Measurements from ENCODE around the gene EPB41L2.
"Not testable (repeated sequence)": the region's sequence is repeated elsewhere in the genome, so short reads cannot be mapped to it uniquely, and the experiment has no call there.

EPB41L2 gene

GRCh38 chr6:130991422-130992137 is 71.5 kb downstream of the EPB41L2 start:
- TF ChIP-seq, protein P1, sequence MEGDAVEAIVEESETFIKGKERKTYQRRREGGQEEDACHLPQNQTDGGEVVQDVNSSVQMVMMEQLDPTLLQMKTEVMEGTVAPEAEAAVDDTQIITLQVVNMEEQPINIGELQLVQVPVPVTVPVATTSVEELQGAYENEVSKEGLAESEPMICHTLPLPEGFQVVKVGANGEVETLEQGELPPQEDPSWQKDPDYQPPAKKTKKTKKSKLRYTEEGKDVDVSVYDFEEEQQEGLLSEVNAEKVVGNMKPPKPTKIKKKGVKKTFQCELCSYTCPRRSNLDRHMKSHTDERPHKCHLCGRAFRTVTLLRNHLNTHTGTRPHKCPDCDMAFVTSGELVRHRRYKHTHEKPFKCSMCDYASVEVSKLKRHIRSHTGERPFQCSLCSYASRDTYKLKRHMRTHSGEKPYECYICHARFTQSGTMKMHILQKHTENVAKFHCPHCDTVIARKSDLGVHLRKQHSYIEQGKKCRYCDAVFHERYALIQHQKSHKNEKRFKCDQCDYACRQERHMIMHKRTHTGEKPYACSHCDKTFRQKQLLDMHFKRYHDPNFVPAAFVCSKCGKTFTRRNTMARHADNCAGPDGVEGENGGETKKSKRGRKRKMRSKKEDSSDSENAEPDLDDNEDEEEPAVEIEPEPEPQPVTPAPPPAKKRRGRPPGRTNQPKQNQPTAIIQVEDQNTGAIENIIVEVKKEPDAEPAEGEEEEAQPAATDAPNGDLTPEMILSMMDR (IDR thresholded peaks at IDR 0.05), result no peak
- Histone ChIP-seq H3K36me3 (no peaks in the 10 kb centered on the region), H3K9me3 (peaks cover 3% of the 10 kb centered on the region)

GRCh38 chr6:130987539-130987938 is 75.5 kb downstream of the EPB41L2 start:
- H3K9me3 ChIP-seq; H3K27ac ChIP-seq; H3K36me3 ChIP-seq; H3K4me3 ChIP-seq (ENCODE audit: low read depth in 1 of 2, low read length in 1 of 2); H3K27me3 ChIP-seq; H3K4me1 ChIP-seq (ENCODE audit: control insufficient read depth in 1 of 2, insufficient read depth in 1 of 2, low read depth in 1 of 2, low read length in 1 of 2): not testable (repeated sequence)

More at GRCh38 chr6:130991422-130992137, 71.5 kb downstream of the EPB41L2 start:
- Histone ChIP-seq H3K4me1 (ENCODE audit: control insufficient read depth in 1 of 2, insufficient read depth in 1 of 2, low read depth in 1 of 2, low read length in 1 of 2) (no peaks in the 10 kb centered on the region), H3K27ac (no peak overlapping the region), H3K27me3 (no peaks in the 10 kb centered on the region), H3K4me3 (ENCODE audit: low read depth in 1 of 2, low read length in 1 of 2) (no peak overlapping the region)

DNA sequence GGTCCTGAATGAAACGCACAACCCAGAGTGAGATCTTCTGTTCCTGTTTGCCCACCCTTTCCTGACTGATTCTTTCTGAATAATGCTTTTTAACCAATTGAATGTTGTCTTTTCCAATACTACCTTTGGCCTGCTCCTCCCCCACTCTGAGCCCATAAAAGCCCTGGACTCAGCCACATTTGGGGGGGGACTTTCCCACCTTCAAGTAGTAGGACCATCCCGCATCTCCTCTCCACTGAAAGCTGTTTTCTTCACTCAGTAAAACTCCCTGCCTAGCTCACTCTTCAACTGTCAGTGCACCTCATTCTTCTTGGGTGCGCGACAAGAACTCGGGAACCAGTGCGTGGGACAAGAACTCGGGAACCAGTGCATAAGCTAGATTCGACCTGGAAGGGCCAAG is 77.9 kb downstream of the EPB41L2 start:
- Histone ChIP-seq H3K4me1 (ENCODE audit: control insufficient read depth in 1 of 2, insufficient read depth in 1 of 2, low read depth in 1 of 2, low read length in 1 of 2) (no peaks in the 10 kb centered on the region), H3K9me3 (no peaks in the 10 kb centered on the region), H3K27me3 (no peaks in the 10 kb centered on the region), H3K4me3 (ENCODE audit: low read depth in 1 of 2, low read length in 1 of 2) (no peak overlapping the region), H3K36me3 (no peaks in the 10 kb centered on the region), H3K27ac (no peak overlapping the region)
- TF ChIP-seq, protein P1 (IDR thresholded peaks at IDR 0.05), result no peak

GRCh38 chr6:130982941-130983456 is 80.0 kb downstream of the EPB41L2 start:
- Histone ChIP-seq H3K27me3 (no peaks in the 10 kb centered on the region), H3K4me3 (ENCODE audit: low read depth in 1 of 2, low read length in 1 of 2) (no peak overlapping the region), H3K36me3 (no peaks in the 10 kb centered on the region), H3K9me3 (no peaks in the 10 kb centered on the region), H3K27ac (no peak overlapping the region), H3K4me1 (ENCODE audit: control insufficient read depth in 1 of 2, insufficient read depth in 1 of 2, low read depth in 1 of 2, low read length in 1 of 2) (no peaks in the 10 kb centered on the region)
- TF ChIP-seq, protein P1 (IDR thresholded peaks at IDR 0.05), result no peak

DNA sequence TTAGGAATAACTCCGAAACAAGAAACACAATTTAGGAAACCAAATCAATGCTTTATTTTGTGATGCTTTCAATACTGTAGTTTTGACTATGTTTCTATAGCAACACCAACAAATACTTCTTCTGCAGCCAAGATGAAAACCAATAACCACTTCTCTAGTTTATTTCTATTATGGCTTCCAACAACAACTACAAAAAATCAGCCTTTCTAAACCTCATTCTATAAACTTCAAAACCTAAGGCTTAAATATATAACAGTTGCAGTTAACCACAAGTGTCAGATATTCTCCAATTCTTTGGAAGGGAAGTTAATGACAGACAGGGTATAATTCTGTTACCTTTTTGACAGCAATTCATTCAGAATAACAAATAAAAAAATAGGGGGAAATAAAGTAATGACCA is 80.9 kb downstream of the EPB41L2 start:
- Histone ChIP-seq H3K27ac (no peak overlapping the region), H3K27me3 (no peaks in the 10 kb centered on the region), H3K9me3 (no peaks in the 10 kb centered on the region), H3K4me3 (ENCODE audit: low read depth in 1 of 2, low read length in 1 of 2) (no peak overlapping the region), H3K4me1 (ENCODE audit: control insufficient read depth in 1 of 2, insufficient read depth in 1 of 2, low read depth in 1 of 2, low read length in 1 of 2) (no peaks in the 10 kb centered on the region), H3K36me3 (no peaks in the 10 kb centered on the region)
- TF ChIP-seq, protein P1 (IDR thresholded peaks at IDR 0.05), result no peak

- no peak overlapping the region for H3K4me3 ChIP-seq (ENCODE audit: low read depth in 1 of 2, low read length in 1 of 2)
- H3K36me3 ChIP-seq, result no peaks in the 10 kb centered on the region
- TF ChIP-seq, protein P1 (IDR thresholded peaks at IDR 0.05), result no peak
- H3K9me3 ChIP-seq, result no peaks in the 10 kb centered on the region
- no peak overlapping the region for H3K27ac ChIP-seq
- H3K4me1 ChIP-seq (ENCODE audit: control insufficient read depth in 1 of 2, insufficient read depth in 1 of 2, low read depth in 1 of 2, low read length in 1 of 2), result no peaks in the 10 kb centered on the region
- H3K27me3 ChIP-seq, result no peaks in the 10 kb centered on the region
These were observed 81.6 kb downstream of the EPB41L2 start for GRCh38 chr6:130981409-130981808.
